ENCODE results near the gene ZNF536.
"Not testable (repeated sequence)": the region's sequence is repeated elsewhere in the genome, so short reads cannot be mapped to it uniquely, and the experiment has no call there.

The ZNF536 gene

DNA sequence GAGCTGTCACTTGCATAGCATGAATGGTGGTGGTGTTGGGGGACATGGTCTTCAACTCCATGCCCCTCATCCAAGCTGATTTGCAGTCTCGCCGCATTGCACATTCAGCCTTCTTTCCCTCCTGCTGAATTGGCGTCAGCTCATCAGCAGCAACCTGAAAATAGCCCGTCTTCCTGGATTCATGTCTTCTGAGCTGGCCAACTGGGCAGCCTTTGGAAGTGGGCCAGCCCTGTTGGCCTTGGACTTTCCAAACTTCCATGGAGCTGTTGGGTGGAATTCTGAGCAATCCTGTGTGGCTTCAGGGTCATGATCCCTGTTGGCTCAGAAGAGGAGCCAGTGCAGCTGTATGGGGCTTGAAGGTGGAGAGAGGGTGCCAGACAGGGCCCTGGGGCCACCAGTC is 68.8 kb downstream of the ZNF536 start:
- TF ChIP-seq, protein P1, sequence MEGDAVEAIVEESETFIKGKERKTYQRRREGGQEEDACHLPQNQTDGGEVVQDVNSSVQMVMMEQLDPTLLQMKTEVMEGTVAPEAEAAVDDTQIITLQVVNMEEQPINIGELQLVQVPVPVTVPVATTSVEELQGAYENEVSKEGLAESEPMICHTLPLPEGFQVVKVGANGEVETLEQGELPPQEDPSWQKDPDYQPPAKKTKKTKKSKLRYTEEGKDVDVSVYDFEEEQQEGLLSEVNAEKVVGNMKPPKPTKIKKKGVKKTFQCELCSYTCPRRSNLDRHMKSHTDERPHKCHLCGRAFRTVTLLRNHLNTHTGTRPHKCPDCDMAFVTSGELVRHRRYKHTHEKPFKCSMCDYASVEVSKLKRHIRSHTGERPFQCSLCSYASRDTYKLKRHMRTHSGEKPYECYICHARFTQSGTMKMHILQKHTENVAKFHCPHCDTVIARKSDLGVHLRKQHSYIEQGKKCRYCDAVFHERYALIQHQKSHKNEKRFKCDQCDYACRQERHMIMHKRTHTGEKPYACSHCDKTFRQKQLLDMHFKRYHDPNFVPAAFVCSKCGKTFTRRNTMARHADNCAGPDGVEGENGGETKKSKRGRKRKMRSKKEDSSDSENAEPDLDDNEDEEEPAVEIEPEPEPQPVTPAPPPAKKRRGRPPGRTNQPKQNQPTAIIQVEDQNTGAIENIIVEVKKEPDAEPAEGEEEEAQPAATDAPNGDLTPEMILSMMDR (conservative IDR thresholded peaks at IDR 0.05; ENCODE audit: low read length): no peak
- peak; percentile 16 for DNase-seq (ENCODE audit: low read depth)

DNA sequence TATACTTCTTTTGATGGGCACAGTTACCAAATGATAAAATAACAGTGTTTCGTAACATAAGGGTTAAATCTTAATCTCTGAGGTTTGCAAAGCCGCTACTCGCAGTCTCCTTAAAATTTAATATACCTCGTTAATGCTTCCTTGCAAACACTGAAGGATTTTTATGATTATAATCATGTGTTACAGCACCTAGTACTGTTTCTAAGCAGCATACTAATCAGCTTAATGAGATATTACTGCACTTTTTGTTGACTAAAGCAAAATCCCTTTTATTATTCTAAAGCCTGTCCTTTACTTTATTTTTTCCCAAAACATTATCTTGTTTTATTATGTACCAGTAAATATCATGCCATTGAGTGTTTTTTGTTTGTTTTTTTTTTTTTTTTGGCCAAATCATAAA is 70.5 kb downstream of the ZNF536 start:
- DNase-seq (ENCODE audit: low read depth): no peak
- TF ChIP-seq, protein P1 (conservative IDR thresholded peaks at IDR 0.05; ENCODE audit: low read length): no peak
- H3K4me3 ChIP-seq (ENCODE audit: low read length): no peak overlapping the region

More for the DNA sequence above, 68.8 kb downstream of the ZNF536 start:
- H3K4me3 ChIP-seq (ENCODE audit: low read length): no peak overlapping the region

DNA sequence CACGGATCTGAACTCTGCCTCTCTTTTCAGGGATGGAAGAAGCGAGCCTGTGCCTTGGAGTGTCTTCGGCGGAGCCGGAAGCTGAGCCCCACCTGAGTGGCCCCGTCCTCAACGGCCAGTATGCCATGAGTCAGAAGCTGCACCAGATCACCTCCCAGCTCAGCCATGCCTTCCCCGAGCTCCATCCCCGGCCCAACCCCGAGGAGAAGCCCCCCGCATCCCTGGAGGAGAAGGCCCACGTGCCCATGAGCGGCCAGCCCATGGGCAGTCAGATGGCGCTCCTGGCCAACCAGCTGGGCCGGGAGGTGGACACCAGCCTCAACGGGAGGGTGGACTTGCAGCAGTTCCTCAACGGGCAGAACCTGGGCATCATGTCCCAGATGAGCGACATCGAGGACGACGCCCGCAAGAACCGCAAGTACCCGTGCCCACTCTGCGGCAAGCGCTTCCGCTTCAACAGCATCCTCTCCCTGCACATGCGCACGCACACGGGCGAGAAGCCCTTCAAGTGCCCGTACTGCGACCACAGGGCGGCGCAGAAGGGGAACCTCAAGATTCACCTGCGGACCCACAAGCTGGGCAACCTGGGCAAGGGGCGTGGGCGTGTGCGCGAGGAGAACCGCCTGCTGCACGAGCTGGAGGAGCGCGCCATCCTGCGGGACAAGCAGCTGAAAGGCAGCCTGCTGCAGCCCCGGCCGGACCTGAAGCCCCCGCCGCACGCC is 71.5 kb downstream of the ZNF536 start:
- H3K4me3 ChIP-seq (ENCODE audit: low read length): no peak overlapping the region
- no peak for DNase-seq (ENCODE audit: low read depth)
- TF ChIP-seq, protein P1 (conservative IDR thresholded peaks at IDR 0.05; ENCODE audit: low read length): no peak

DNA sequence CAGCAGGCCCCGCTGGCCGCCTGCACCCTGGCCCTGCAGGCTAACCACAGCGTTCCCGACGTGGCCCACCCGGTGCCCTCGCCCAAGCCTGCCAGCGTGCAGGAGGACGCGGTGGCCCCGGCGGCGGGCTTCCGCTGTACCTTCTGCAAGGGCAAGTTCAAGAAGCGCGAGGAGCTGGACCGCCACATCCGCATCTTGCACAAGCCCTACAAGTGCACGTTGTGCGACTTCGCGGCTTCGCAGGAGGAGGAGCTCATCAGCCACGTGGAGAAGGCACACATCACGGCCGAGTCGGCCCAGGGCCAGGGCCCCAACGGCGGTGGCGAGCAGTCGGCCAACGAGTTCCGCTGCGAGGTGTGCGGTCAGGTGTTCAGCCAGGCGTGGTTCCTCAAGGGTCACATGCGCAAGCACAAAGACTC is 72.1 kb downstream of the ZNF536 start:
- no peak overlapping the region for H3K4me3 ChIP-seq (ENCODE audit: low read length)
- DNase-seq (ENCODE audit: low read depth): no peak
- TF ChIP-seq, protein P1 (conservative IDR thresholded peaks at IDR 0.05; ENCODE audit: low read length): no peak

DNA sequence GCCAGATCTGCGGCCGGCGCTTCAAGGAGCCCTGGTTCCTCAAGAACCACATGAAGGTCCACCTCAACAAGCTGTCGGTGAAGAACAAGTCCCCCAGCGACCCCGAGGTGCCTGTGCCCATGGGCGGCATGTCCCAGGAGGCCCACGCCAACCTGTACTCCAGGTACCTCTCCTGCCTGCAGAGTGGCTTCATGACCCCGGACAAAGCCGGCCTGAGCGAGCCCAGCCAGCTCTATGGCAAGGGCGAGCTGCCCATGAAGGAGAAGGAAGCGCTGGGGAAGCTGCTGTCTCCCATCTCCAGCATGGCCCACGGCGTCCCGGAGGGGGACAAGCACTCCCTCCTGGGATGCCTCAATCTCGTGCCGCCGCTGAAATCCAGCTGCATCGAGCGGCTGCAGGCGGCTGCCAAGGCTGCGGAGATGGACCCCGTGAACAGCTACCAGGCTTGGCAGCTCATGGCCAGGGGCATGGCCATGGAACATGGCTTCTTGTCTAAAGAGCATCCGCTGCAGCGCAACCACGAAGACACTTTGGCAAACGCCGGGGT is 72.6 kb downstream of the ZNF536 start:
- H3K4me3 ChIP-seq (ENCODE audit: low read length): no peak overlapping the region
- TF ChIP-seq, protein P1 (conservative IDR thresholded peaks at IDR 0.05; ENCODE audit: low read length): no peak
- no peak for DNase-seq (ENCODE audit: low read depth)

DNA sequence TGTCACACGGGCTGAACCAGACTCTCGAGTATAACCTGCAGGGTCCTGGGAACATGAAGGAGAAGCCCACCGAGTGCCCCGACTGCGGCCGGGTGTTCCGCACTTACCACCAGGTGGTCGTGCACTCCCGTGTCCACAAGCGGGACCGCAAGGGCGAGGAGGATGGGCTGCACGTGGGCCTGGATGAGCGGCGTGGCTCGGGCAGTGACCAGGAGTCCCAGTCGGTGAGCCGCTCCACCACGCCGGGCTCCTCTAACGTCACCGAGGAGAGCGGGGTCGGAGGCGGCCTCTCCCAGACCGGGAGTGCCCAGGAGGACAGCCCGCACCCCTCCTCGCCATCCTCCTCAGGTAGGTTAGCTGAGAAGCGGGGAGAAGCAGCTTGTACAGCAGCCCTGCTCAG is 73.2 kb downstream of the ZNF536 start:
- TF ChIP-seq, protein P1 (conservative IDR thresholded peaks at IDR 0.05; ENCODE audit: low read length): no peak
- DNase-seq (ENCODE audit: low read depth): no peak
- H3K4me3 ChIP-seq (ENCODE audit: low read length): no peak overlapping the region

DNA sequence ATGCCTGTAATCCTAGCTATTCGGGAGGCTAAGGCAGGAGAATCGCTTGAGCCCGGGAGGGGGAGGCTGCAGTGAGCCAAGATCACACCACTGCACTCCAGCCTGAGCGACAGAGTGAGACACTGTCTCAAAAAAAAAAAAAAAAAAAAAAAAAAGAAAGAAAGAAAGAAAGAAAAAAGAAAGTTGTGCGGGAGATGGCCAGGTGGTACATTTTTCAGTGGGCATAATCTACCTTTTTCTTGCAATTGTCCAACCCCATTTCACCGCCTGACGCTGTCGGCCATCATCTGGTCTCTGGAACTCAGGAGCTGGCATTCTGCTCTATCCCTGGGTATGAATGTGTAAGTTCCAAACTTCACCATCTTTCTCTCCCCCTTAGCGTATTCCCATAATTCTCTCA is 73.9 kb downstream of the ZNF536 start:
- DNase-seq (ENCODE audit: low read depth); H3K4me3 ChIP-seq (ENCODE audit: low read length): not testable (repeated sequence)

All from AG10803 (cell line).